B cell (primary cell): Measurements from ENCODE around the gene SRGAP2B.
"Not testable (repeated sequence)": the region's sequence is repeated elsewhere in the genome, so short reads cannot be mapped to it uniquely, and the experiment has no call there.

Source experiments
- CTCF ChIP-seq: fragments of 200-600 bp; IDR thresholded peaks from one replicate; pipeline ENCODE4 v1.8.0; 2022; ENCODE audit warnings: antibody characterized with exemption, mild to moderate bottlenecking
- EZH2 ChIP-seq: IDR thresholded peaks from 2 replicates; pipeline ENCODE4 v1.6.1; 2012; ENCODE audit warnings: borderline replicate concordance, low read depth, mild to moderate bottlenecking, moderate library complexity, low read length; ENCODE audit not compliant: insufficient read depth, poor library complexity, severe bottlenecking

GRCh38 chr1:145008388-145008787, 86.7 kb downstream of the SRGAP2B start:
- not testable (repeated sequence) for TF ChIP-seq CTCF, EZH2
